Stimulated activated CD8-positive, alpha-beta memory T cell treated with anti-CD3 and anti-CD28 coated beads, Interleukin-12 subunit alpha, Interleukin-12 subunit beta, amount 100 ng/mL, for 24 hours (primary cell): Measurements from ENCODE around the gene SFXN5.
A peak's percentile ranks its signal among the peaks of the same experiment; 100 is the strongest.
"Not testable (repeated sequence)": the region's sequence is repeated elsewhere in the genome, so short reads cannot be mapped to it uniquely, and the experiment has no call there.

Experiments
- DNase-seq: peaks from one replicate; pipeline ENCODE4 v3.0.0-alpha.2; 2020; ENCODE audit errors: extremely low read depth

The SFXN5 gene

DNA sequence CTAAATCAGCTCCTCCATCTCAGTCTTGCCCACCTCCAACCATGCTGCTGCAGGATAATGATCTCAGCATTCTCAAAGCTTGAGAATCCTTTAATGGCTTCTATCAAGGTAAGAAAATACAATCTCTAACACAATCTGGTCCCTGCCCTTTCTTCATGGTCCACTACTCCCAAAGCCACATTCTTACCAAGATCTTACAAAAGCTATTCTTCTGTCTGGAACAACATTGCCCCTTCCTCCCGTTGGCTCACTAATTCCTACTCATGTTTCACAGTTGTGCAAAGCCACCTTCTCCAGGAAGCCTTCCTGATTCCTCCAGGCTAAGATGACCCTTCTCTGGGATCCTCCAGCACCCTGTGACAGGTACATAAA is 5.9 kb upstream of the SFXN5 start:
- no peak for DNase-seq

DNA sequence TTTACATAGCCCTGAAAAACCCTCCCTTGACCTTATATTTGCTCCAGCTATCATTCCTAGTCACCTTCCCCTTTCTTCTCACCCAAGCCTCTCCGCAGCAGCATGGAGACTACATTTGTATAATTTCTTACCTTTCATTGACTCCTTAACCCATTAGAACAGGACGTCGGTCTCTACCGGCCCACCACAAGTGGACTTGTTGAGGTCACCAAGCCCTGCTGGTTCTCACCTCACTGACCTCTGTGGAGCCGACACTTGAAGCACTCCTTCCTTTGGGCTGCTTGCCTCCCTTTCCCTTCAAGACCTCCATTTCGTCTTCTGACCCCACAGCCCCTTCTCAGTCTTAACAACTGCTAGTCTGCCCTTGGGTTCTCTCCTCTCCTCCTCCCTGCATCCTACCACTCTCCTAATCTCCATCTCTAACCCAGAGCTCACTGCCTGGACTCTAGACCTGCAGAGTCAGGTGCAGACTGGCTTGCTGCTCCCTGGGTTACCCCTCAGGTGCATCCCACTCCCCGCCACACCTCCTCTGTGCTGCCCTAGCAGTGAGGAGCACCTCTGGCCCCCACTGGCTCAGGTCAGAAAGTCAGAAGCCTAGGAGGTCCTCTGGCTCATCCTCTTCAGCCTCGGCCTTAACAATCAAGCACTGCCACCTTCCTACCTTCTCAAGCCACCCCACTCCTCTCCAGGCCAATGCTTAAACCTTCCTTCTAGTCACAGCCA is 5.3 kb upstream of the SFXN5 start:
- no peak for DNase-seq

DNA sequence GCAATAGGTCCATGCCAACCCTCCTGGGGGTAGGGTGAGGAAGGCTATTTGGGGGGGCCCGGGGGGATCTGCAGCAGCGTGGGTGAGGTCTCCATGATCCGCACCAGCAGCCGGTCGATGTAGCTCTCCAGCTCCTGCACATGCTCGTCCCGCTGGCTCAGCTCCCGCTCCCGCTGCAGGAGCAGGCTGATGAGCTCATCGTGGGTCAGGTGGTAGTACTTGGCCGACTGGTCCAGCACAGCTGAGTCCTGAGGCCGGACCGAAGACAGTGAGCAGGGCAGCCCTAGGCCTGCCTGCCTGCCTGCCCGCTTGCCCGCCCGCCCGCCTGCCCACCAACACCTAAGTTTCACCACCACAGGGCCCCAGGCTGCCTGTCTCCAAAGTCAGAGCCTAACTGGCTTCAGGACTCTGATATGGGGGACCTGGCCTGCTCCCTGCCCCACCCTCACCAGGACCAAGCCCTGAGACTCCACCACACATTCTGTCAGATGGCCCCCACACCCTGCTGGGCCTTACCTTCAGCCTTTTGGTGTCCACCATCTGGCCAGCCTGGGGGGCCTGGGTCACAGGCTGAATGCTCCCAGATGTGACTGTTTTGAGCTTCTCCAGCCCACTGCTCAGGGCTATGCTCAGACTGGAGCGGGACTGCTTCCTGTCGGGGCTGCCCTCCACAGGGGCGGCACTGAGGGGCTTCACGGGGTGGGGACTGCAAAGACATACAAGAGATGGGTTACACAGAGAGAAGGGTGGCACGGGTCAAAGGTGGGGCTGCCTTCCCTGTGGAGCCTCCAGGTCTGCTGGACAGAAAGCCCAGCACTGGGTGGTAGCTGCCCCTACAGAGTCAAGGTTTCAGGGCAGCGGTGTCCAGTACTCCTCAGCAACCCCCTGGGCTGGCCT is 4.2 kb upstream of the SFXN5 start:
- DNase-seq = no peak

DNA sequence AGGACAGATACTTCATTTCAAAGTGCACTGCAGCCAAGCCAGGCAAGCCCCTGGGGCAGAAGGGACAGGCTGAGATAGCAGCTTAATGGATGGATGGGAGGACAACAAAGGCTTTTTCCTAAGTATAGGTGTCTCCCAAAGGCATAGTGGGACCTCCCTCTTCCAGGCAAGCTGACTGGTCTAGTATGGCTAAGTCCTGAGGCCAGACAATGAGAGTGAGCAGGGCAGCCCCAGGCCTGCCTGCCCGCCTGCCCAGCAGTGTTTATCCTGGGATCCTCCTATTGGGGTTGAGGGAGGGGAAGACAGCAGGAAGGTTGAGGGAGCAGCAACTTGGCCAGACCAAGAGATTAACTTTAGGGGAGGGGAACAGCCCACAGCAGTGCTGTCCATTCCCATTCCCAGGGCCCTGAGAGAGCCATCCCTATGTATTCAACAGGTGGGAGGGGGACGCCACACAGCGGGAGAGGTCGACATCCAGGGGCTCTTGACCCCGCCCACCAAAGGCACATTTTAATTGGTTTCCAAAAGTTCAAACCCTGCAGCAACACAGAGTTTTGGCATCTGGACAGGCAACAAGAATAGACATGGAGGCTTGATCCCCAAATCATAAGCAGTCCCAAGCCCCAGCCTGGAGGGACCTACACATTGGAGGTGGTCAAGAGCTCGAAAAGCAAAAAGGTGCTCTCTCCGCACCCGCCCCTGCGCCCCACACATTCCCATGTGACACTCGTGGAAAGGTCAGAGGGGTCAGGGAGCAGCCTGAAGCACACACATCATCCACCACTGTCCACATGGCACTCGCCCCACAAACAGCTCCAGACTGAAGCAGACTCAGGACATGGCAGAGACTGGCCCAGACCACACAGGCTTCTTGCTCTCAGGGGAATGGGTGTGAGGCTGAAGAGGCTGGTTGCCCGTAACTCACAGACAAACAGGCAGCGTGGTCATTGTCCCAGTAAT is 2.9 kb upstream of the SFXN5 start:
- DNase-seq = no peak

DNA sequence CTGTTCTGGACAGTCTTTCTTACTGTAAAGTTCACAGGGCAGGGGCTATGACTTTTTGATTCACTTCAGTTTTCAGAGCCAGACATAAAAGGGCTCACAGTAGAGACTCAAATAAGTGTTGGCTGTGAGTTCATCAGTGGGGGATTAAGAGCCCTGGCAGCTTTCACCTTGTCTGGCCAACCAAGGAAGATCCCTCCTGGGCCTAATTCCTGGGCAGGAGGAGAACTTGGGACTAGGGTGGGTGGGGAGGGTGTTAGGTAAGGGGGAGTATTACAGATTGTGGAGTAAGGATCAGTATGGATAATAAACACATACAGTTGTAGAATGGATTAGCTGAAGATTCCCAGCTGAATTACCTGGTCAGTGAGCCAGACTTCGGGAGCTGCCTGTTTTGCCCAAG is 904 bp upstream of the SFXN5 start:
- DNase-seq = no peak

DNA sequence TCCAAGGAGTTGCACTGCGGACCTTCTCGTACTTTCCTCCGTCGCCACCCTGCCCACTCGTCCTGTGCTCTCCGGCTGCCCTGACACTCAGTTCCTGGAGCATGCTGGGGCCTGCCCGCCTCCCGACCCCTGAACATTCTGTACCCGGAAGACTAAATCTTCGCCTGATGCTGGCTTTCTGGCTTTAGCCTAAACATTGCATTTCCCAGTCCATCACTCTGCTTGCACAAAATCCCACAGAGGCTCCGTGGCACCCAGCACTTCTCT is 550 bp upstream of the SFXN5 start:
- DNase-seq = peak; percentile 5

DNA sequence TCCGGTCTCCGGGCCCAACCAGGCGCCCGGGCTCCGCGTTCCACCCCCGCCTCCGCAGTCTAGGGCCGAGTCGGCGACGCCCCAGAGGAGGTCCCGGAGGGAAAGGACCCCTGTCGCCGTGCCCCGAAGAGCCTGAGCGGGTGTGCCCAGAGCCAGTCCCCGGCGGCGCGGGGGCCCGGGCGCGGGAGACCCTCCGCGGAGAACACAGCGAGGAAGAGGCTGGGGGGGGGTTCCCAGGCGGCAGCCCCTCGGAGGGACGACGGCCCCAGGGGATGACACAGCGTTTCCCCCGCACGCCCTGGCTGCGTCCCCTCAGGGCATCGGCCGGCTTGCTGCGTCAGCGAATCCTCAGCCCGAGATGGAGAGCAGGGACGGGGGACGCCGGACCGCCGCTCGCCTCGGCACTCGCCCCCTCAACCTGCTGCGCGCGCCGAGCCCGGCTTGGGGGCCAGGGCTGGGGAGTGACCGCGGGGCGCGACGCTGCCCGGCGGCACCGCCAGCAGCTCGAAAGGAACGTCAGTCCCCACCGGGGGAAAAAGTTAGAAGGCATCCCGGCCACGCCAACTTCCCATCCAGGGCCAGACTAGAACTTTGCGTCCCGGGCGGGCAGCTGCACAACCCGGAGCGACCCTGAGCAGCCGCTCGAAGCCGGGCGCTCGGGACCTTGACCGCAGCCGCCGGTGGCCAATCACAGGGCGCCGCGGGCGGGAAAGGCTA is 711 bp downstream of the SFXN5 start:
- peak; percentile 3 for DNase-seq

DNA sequence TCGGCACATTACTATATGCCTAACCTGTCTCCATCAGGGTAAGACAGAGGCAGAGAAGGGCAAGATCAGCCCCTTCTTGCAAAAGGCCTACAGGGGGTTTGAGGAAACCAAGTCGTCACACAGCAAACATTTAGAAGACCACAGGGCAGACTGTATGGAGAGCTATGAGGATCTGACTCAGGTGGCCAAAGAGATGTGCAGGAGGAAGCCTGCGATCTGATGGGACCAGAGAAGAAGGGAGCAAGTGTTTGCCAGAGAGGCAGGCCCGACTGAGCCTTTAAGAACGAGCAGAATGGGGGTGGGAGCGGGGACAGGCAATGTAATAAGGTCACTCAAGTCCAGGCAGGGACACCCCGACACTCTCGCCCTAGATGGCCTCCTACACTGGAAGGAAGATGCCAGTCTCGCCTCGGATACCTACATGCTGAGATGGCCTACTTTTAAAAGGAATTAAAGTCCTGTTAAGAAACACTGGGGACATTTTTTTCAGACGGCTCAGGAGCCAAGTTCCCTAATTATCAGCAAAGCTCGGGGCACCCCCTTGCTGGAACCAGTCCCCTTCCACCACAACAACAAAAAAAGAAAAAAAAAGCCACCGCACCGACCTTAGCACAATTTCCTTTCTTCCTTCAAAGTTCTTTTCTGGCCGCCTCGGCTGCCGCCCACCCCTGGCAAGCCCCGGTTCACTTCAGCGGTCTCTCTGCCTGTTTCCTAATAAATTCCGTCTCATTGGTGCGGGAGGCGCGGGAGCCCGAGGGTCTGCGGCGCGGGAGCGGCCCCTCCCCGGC is 1.5 kb downstream of the SFXN5 start:
- DNase-seq = no peak

DNA sequence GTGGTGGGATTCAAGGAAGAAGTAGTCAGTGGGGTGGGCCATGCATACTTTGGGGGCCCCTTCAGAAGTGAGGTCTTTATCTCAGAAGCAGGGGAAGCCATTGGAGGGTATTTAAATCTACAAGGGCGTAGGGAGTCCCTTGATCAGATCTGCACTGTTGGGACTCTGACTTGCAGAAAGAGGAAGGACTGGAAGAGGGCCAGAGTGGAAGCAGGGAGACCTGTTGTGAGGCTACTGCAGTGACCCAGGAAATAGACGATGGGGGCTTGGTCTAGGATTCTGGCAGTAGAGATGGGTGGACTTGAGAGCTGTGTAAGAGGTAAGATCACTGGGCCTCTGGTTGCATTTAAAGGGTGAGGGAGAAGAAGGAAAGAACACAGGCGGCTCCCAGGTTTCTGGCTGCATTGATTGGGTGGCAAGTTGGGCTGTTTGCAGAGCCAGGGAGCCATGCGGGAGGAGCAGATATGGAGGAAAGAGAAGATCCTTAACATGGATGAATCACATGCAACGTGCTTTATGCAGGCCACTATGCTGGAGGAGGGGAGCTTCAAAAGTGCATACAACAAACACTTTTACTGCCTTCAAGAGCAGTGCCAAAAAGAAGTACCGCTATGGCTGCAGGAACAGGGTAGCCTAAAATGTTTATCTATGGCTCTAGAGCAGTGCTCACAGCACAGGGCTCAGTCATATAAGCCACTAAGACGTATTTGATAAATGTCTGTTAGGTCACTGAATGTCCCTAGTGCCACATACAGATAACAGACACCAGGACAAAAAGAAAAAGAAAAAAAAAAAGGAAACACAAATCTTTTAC is 2.3 kb downstream of the SFXN5 start:
- no peak for DNase-seq

DNA sequence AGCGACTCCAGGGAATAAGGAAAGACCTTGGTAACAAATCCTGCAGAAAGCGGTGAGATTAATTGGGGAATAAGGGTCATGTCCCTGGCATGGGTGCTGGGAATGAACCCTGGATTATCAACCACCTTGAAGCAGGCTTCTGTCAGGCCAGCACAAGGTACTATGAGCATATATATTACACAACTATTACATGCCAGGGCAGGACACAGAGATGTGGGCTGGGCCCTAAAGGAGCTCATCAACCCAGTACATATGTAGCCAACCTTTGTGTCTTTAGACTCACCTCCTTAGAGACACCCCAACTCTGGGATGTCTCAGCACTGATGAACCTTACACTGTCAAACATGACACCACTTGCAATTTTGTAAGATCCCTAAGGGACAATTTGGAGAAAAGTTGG is 3.4 kb downstream of the SFXN5 start:
- DNase-seq = no peak

DNA sequence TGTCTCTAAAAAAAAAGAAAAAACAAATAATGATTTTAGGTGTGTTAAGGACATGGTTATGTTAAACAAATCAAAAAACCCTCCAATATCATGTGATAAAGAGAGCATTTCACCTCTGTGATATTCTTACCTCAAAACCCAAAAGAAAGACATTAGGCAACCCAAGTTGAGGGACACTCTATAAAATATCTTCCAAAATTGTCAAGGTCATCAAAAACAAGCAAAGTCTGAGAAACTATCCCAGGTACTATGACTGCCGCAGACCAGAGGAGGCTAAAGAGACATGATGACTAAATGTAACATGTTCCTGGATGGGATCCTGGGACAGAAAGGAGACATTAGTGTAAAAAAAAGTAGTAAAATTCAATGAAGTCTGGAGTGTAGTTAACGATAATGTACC is 4.5 kb downstream of the SFXN5 start:
- no peak for DNase-seq

DNA sequence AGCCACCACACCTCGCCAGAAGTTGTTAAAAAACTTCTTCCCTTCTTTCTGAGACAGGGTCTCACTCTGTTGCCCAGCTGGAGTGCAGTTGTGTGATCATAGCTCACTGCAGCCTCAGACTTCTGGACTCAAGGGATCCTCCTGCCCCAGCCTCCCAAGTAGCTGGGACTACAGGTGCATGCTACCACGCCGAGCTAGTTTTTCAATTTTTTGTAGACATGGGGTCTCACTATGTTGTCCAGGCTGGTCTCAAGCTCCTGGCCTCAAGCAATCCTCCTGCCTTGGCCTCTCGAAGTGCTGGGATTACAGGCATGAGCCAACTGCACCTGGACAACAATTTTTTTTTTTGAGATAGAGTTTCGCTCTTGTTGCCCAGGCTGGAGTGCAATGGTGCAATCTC is 6.4 kb downstream of the SFXN5 start:
- not testable (repeated sequence) for DNase-seq

DNA sequence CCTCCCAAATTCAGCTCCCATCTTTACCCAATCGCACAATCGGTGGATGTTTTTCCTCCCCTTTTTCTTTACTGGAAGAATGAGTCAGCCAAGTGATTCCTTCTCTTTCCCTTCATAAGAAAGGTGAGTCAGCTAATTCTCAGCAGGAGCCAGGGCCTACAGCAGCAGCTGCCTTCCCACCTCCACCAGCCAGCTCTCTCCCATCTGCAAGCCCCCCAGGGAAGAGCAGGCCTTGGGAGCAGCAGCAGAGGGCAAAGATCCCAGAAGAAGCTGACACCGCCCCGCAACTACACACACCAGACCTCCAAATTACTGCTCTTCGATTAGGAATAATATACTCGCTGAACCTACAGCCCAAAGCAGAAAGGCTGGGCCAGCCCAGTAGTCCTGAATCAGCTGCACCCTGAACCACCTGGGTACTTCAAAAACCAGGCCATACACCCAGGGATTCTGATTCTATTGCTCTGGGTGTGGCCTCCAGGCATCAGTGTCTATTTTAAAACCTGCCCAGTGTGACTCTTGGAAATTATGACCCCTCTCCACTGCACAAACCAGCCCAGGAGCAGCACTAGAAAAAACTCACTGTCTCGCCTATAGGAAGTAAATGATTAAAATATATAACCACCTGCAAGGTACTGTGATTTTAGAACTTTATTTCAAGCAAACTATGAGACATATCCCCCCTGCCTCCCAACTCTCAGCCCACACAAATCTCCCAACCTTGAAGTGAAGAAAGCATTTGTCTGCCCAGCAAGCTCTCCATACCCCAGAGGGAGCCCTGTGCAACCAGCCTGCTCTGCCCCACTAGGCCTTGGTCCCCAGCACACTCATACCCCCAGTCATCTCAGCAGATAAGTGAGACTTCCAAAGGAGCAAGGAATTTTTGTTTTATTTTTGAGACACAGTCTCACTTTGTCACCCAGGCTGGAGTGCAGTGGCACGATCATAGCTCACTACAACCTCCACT is 7.3 kb downstream of the SFXN5 start:
- no peak for DNase-seq

DNA sequence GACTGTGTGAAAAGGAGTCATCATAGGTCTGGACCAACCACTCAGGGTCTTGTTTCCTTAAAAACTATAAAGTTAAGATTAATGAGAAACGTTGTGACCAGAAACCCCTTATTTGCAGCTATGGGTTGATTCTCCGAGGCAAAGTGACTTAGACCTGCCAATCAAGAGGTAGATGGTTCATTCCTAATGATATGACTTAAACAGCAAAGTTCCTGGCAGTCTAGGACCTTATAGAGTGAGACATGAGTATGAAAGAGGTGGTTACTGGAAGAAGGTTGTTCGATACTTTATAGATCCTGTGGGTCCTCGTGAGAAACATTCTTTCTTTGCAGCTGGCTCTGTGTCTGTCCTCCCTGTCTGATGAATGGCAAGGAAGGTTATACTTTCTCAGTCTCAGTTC is 8.0 kb downstream of the SFXN5 start:
- no peak for DNase-seq

DNA sequence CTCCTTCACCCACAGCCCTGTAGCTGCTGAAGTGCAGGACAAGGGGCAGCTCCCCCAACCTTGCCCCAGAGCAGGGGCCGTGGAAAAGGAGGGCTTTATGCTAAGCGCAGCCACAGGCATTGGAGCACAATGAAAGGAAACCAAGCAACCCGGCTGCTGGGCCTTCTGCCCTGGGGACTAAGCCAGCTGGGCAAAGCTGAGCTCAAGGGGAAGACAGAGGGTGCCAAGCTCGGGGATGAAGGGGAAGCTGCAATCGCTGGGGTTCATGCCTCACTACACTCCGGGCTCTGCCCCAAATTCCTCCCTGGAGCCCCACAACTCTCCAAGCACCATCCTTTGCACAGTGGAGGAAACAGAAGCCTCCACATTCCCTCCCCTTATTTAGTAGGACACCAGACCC is 12.4 kb downstream of the SFXN5 start:
- DNase-seq = no peak

DNA sequence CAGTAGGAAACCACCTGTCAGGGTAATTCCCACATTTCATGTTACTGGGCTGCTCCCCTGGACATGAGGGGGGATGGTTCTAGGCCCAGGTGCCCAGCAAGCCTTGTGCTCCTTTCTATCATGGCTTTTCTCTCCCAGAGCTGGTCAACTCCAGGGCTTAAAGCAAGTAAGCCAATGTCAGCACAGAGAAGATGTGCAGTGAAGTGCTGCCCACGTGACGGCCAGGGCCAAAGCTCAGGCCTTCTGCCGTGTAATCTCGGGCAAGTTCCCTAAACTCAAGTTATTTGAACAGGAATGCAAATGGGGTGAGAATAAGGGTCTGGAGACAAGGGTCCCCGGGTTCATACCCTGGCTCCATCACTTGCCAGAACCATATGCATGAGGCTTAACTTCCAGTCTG is 16.5 kb downstream of the SFXN5 start:
- no peak for DNase-seq

DNA sequence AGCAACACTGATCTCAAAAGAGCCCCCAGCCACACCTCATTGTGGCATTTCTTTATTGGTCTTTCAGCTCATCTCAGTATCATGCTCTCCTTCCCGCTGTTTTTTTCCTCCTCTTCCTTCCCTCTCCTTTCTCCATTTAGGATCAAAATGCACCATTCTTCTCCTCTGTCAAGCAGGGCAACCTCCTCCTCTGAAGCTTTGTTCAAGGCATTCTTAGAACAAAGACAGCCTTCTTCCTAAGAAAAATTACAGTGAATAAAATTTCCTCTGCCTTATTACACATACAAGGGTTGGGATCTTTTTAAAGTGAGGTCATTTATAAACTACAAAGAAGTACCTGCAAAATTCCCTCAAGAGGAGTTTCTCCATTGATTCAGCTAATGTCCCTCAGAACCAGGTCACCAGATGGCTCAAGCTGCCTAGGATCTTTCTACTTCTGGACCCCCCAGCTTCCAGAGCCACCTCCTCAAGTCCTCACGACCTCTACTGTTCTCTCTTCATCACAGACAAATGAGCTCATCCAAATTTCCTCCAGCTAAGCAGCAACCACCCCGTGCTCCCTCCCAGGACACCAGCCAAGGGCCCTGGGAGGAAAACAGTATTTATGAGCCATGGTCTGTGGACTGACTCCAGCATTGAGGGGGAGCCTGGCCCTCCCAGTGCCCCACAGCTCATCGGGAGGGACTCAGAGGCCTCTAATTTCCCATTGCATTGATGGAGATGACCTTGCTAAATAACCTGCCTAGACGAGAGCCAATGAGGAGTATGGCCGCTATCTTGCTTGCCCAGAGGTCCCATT is 18.0 kb downstream of the SFXN5 start:
- DNase-seq = no peak

DNA sequence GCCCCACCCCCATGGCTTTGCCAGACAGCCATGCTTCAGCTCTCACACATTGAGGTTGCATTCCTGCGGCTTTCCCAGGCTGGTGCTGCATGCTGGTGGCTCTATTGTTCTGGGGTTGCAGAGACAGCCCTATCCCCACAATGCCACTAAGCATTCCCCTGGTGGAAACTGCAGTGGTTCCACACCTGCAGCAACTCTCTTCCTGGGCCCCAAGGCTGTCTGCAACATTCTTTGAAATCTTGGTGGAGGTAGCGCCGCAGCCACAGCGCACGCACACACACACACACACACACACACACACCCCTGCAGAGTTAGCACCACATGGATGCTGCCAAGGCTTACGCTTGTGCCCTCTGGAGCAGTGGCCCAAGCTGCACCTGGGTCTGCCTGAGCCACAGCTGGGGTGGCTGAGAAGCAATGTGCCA is 21.4 kb downstream of the SFXN5 start:
- no peak for DNase-seq
